CD4-positive, alpha-beta T cell treated with Interferon alpha-2 for 1 hour (primary cell): ENCODE data around the gene CIPC.

Experiments used
- DNase-seq, 2 donors: peaks; one replicate each; pipeline ENCODE4 v3.0.0-alpha.2; 2020 to 2022

Gene CIPC

GRCh38 chr14:77104393-77104792 is 6.3 kb downstream of the CIPC start:
- DNase-seq: no peak

GRCh38 chr14:77105145-77105939 is 7.3 kb downstream of the CIPC start:
- DNase-seq: no peak

- DNase-seq: no peak
These were observed 8.6 kb downstream of the CIPC start for GRCh38 chr14:77106666-77107065.

DNA sequence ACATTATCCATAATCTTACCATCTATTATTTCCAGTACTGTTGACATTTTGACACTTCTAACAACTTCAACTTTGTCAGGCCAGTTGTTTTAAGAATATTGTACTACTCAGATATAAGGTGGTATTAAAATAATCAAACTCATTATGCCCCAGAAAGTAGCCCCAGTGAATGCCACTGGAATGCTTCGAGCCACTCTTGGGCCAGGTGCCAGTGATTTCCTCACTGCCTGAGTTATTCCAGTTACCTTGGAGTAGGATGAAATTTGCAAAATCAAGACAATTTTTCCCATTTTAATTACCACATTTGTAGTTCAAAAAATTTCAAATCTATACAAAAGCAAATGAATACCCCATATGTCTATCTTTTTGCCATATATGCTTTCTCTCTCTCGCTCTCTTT is 9.2 kb downstream of the CIPC start:
- DNase-seq: no peak

DNA sequence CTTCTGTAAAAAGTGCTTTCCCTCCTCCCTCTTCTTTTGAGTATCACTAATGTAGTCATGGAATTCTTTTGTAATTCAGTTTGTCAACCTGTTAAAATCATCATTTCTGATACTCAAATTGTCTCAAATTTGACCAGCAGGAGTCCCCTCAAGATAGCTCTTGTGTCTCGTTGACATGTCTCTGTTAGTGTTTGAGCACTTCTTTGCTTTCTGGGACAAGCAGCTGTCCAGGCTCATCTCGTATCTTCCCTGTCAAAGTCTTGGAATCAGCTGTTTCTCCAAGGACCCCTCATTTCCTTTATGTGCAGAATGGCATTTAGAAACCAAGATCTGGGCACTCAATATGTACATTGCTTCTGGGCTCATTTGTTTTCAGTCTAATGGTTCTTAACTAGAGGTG is 10.7 kb downstream of the CIPC start:
- peak in 1 of 2 donors; percentile 9 for DNase-seq

DNA sequence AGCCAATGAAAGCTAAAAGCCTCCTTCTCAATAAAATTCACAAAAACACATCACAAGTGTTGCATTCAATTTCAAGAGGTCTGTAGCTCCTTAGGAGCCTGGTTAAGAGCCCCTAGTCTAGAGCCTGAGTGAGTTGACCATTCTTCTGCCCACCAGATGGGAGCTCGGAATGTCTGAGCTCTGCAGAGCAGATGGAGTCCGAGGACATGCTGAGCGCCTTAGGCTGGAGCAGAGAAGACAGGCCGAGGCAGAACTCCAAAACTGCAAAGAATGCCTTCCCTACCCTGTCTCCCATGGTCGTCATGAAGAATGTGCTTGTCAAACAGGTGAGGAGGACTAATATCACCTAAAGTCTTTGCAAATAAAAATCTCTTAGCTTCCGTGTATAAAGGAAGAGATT is 11.6 kb downstream of the CIPC start:
- no peak for DNase-seq

DNA sequence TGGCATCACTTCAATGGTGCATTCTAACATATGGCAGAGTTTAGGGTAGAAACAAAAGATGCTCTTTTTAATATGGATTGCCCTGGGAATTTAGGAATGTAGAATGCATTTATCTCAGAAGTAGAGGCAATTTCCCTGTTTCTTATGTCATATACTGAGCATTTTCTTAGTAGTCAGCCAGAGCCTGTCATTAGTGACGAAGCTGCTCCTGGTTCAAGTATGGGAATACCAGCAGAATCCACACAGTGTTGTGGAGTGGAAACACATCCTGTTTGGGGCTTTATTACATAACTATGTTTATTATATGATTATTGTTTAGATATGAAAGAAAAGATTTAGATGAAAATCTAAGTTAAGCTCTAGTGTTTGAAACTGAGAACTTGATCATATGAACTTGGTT is 12.2 kb downstream of the CIPC start:
- no peak for DNase-seq

DNA sequence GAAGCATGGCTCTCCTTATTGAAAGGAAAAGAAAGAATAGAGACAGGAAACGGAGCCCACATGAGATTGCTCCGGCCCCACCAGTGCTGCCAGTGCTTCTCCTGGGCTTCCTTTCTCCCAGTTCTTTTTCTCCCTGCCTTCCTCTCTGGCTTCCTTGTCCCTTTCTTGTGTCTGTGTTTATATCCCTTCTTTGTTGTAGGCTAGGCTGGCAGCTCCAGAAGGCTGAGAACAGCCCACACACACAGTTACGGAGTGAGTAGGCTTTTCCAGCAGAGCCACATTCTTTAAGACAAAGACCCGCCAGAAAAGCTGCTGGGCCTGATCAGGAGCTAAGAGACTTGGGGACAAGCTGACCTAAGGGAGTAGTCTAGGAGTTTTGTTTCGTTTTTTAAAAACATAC is 13.0 kb downstream of the CIPC start:
- no peak for DNase-seq

GRCh38 chr14:77113644-77114043 is 15.6 kb downstream of the CIPC start:
- DNase-seq: no peak

GRCh38 chr14:77114609-77115008 is 16.6 kb downstream of the CIPC start:
- no peak for DNase-seq

- no peak for DNase-seq
These were observed 18.2 kb downstream of the CIPC start for GRCh38 chr14:77116172-77116817.

GRCh38 chr14:77119851-77120250 is 21.8 kb downstream of the CIPC start:
- peak; percentile 16 to 57 for DNase-seq

DNA sequence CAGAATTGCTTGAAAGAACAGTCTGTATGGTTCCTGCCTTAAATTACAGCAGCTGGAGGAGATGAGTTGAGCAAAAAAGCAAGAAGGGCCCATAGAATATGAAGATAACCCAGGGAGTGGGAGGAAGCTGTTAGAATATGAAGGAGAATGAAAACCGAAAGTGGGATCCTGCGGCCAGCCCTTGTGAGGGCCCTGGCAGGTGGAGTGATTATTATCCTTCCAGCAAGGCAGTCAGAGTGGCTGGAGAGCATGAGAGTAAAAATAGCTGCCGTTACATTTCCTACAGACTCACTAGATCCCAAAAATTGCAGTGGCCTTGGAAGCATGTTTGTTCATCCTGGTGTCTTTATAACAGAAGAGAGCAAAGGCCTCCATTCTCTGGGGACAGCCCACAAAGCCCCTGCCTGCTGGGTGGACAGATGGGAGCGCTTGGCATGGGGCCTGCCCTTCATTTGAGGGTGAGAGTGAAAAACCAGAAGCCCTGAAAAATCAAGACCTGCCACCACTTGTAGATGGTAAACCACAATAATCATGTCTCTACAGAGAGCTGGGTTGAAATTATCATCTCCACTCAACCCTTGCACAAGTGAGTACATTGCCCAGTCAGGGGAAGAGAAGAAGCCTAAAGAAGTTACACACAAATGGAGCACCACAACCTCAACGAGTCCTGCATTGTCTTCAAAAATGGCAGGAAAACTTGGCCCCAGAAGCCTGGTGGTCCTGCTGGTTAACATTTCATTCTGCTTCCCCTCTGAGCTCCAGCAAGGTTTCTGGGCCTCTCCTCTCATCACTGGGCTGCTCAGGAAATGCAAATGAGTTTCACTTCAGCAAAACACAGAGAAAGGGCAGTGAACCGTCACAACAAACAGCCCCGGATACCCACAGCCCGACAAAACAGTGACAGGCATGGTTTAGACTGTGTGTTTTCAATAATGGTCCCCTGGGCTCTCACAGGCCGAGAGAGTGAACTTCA is 23.0 kb downstream of the CIPC start:
- peak; percentile 59 to 72 for DNase-seq

GRCh38 chr14:77122526-77123125 is 24.6 kb downstream of the CIPC start:
- DNase-seq: no peak

GRCh38 chr14:77123381-77124325 is 25.6 kb downstream of the CIPC start:
- no peak for DNase-seq

DNA sequence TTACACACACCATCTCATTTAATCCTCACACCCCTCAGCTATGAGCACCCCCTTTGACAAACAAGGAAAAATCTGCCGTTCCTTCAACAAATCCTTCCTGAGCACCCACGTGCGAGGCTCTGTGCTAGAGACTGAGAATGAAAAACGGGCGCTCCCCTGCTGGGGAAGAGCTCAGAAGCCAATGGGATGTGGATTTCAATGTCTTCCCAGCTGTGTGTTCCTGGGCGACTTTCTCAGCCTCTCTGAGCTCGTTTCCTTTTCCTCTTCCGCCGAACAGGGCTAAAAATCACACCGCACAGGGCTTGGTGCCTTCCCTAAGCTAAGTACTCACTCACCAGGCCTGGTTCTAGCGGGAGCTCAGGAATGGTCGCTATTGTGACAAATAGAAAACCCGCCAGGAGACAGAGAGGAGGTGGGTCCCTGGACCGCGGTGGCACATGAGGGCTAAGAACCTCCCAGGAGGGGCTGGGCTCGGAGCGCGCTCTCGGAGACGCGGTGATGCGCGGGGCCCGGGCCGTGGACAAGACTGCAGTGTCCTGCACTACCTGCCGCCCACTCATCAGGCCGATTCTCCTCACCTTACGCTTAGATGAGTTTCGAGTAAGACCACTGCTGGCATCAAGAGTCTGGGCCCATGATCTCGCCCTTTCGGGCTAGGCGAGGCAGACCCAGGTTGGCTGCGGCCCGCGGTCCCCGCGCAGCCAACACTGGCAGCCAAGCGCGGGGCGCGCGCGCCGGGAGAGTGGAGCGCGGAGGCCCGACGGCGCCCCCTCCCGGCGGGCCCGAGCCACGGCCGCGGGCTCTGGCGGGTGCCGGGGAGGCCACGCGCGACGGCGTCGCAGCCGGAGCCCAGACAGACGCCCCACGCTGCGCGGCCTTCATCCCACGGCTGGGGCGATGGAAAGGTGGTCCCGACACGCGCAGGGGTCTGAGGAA is 26.6 kb downstream of the CIPC start:
- DNase-seq: peak; percentile 58 to 72

DNA sequence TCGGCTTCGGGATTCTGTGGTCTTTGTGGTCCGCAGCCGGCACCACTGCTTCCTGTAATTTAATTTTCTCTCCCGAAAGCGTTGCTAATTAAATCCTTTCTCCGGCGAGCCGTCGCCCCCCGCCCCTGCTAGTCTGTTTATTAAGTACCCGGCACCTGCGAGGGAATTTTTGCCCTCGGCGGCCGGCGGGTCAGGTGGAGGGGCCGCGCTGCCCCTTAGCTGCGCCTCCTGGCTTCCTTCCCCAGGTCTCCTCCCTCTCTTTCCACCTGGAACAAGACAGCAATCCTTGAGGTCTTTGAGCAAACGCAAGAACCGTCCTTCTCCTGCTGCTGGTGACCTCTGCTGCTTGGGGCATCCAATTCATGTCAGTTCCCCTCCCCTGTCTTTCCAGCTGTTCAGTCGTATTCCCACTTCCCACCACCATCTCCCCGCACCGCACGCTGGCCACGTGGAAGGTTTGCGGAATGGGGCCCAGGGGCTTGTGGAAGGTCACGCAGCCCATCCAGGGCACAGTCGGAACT is 27.3 kb downstream of the CIPC start:
- no peak for DNase-seq

GRCh38 chr14:77125823-77126325 is 27.8 kb downstream of the CIPC start:
- DNase-seq: no peak

DNA sequence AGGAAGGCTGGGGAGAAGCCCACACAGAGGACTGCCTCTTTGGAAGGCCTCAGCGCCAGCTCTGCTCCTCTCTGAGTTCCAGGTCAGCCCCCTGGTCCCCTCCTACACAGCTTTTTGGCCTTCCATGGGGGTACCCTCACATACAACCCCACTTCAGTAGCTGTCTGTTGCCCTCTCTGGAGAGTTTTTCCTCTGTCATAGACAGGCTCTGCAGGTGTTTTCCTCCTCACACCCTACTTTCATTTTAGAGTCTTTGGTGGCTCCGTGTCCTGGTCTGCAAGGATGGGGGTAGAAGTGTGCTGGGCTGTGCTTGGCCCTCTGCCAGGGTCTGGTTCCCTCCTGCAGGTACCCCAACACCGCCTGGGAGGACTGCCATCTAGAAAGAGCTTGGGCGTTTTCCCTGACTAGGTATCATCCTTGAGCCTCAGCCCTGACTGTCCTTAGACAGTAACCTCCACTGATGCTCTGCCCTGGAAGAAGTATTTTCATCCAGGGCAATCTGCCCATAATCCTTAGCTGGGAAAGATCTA is 28.5 kb downstream of the CIPC start:
- no peak for DNase-seq

- DNase-seq: no peak
These were observed 30.4 kb downstream of the CIPC start for GRCh38 chr14:77128414-77128891.
